GM18508 (cell line): ENCODE data around the gene PGM2.
"Not testable (repeated sequence)": the region's sequence is repeated elsewhere in the genome, so short reads cannot be mapped to it uniquely, and the experiment has no call there.

Experiments used
- ATAC-seq: cut with Tn5 transposase; IDR thresholded peaks from one replicate; pipeline ENCODE4 v1.9.1; 2021; ENCODE audit warnings: moderate number of reproducible peaks; ENCODE audit not compliant: insufficient read depth, unreplicated experiment

Gene PGM2

GRCh38 chr4:37816006-37816405 lies 10.5 kb upstream of the PGM2 start:
- ATAC-seq, result no peak

GRCh38 chr4:37816719-37817118 lies 9.8 kb upstream of the PGM2 start:
- no peak for ATAC-seq

GRCh38 chr4:37818752-37819151 lies 7.7 kb upstream of the PGM2 start:
- ATAC-seq, result no peak

- not testable (repeated sequence) for ATAC-seq
Measured at GRCh38 chr4:37820458-37820857, 6.0 kb upstream of the PGM2 start.

- no peak for ATAC-seq
Measured at GRCh38 chr4:37821953-37822605, 4.4 kb upstream of the PGM2 start.

GRCh38 chr4:37825501-37825900 lies 985 bp upstream of the PGM2 start:
- not testable (repeated sequence) for ATAC-seq

- no peak for ATAC-seq
Measured at GRCh38 chr4:37825968-37826294, 555 bp upstream of the PGM2 start.

GRCh38 chr4:37827030-37827685 lies 672 bp downstream of the PGM2 start:
- ATAC-seq, result peak; percentile 29

- no peak for ATAC-seq
Measured at GRCh38 chr4:37827802-37828321, 1.4 kb downstream of the PGM2 start.

- no peak for ATAC-seq
Measured at GRCh38 chr4:37828843-37829242, 2.4 kb downstream of the PGM2 start.

- no peak for ATAC-seq
Measured at GRCh38 chr4:37830640-37831039, 4.2 kb downstream of the PGM2 start.

- ATAC-seq, result no peak
Measured at GRCh38 chr4:37835031-37835430, 8.5 kb downstream of the PGM2 start.

- no peak for ATAC-seq
Measured at GRCh38 chr4:37835806-37836205, 9.3 kb downstream of the PGM2 start.

GRCh38 chr4:37836274-37836673 lies 9.8 kb downstream of the PGM2 start:
- no peak for ATAC-seq

- no peak for ATAC-seq
Measured at GRCh38 chr4:37836838-37837440, 10.5 kb downstream of the PGM2 start.

GRCh38 chr4:37837446-37837845 lies 11.0 kb downstream of the PGM2 start:
- ATAC-seq, result no peak

- ATAC-seq, result no peak
Measured at GRCh38 chr4:37839426-37839825, 12.9 kb downstream of the PGM2 start.

GRCh38 chr4:37844204-37844603 lies 17.7 kb downstream of the PGM2 start:
- ATAC-seq, result no peak

GRCh38 chr4:37845201-37845600 lies 18.7 kb downstream of the PGM2 start:
- no peak for ATAC-seq

GRCh38 chr4:37847311-37847884 lies 20.9 kb downstream of the PGM2 start:
- ATAC-seq, result no peak

GRCh38 chr4:37852376-37852775 lies 25.9 kb downstream of the PGM2 start:
- no peak for ATAC-seq
